Measurements from ENCODE around the gene PIP4K2A.

The PIP4K2A gene

GRCh38 chr10:22676435-22676834, 37.9 kb downstream of the PIP4K2A start:
- Histone ChIP-seq H3K27ac (ENCODE audit: low read length) (no peak overlapping the region), H3K9ac (ENCODE audit: low read length) (no peak overlapping the region), H3K9me3 (ENCODE audit: control insufficient read depth, low read depth, low read length) (no peaks in the 10 kb centered on the region), H3K4me1 (ENCODE audit: control insufficient read depth, low read depth, low read length) (peaks cover 40% of the 10 kb centered on the region), H3K27me3 (ENCODE audit: control insufficient read depth, insufficient read depth, low read length) (no peaks in the 10 kb centered on the region), H3K36me3 (ENCODE audit: control insufficient read depth, low read depth, low read length) (no peaks in the 10 kb centered on the region), H3K4me3 (ENCODE audit: low read length) (no peak overlapping the region)

GRCh38 chr10:22674573-22674930, 39.8 kb downstream of the PIP4K2A start:
- no peaks in the 10 kb centered on the region for H3K36me3 ChIP-seq (ENCODE audit: control insufficient read depth, low read depth, low read length)
- H3K9ac ChIP-seq (ENCODE audit: low read length), result no peak overlapping the region
- no peak overlapping the region for H3K27ac ChIP-seq (ENCODE audit: low read length)
- H3K4me1 ChIP-seq (ENCODE audit: control insufficient read depth, low read depth, low read length), result peaks cover 28% of the 10 kb centered on the region
- H3K27me3 ChIP-seq (ENCODE audit: control insufficient read depth, insufficient read depth, low read length), result no peaks in the 10 kb centered on the region
- no peak overlapping the region for H3K4me3 ChIP-seq (ENCODE audit: low read length)
- H3K9me3 ChIP-seq (ENCODE audit: control insufficient read depth, low read depth, low read length), result no peaks in the 10 kb centered on the region

- no peak overlapping the region for H3K4me3 ChIP-seq (ENCODE audit: low read length)
- H3K27ac ChIP-seq (ENCODE audit: low read length), result no peak overlapping the region
- peaks cover 23% of the 10 kb centered on the region for H3K4me1 ChIP-seq (ENCODE audit: control insufficient read depth, low read depth, low read length)
- H3K27me3 ChIP-seq (ENCODE audit: control insufficient read depth, insufficient read depth, low read length), result no peaks in the 10 kb centered on the region
- H3K9ac ChIP-seq (ENCODE audit: low read length), result no peak overlapping the region
- H3K9me3 ChIP-seq (ENCODE audit: control insufficient read depth, low read depth, low read length), result no peaks in the 10 kb centered on the region
- H3K36me3 ChIP-seq (ENCODE audit: control insufficient read depth, low read depth, low read length), result no peaks in the 10 kb centered on the region
Observed at GRCh38 chr10:22673785-22674572, 40.4 kb downstream of the PIP4K2A start.

- peaks cover 29% of the 10 kb centered on the region for H3K4me1 ChIP-seq (ENCODE audit: control insufficient read depth, low read depth, low read length)
- no peaks in the 10 kb centered on the region for H3K9me3 ChIP-seq (ENCODE audit: control insufficient read depth, low read depth, low read length)
- H3K4me3 ChIP-seq (ENCODE audit: low read length), result no peak overlapping the region
- H3K36me3 ChIP-seq (ENCODE audit: control insufficient read depth, low read depth, low read length), result no peaks in the 10 kb centered on the region
- no peak overlapping the region for H3K9ac ChIP-seq (ENCODE audit: low read length)
- no peaks in the 10 kb centered on the region for H3K27me3 ChIP-seq (ENCODE audit: control insufficient read depth, insufficient read depth, low read length)
- H3K27ac ChIP-seq (ENCODE audit: low read length), result no peak overlapping the region
Observed at GRCh38 chr10:22673091-22673392, 41.3 kb downstream of the PIP4K2A start.

GRCh38 chr10:22672319-22673090, 41.9 kb downstream of the PIP4K2A start:
- H3K27me3 ChIP-seq (ENCODE audit: control insufficient read depth, insufficient read depth, low read length), result no peaks in the 10 kb centered on the region
- H3K9ac ChIP-seq (ENCODE audit: low read length), result no peak overlapping the region
- no peak overlapping the region for H3K4me3 ChIP-seq (ENCODE audit: low read length)
- no peaks in the 10 kb centered on the region for H3K9me3 ChIP-seq (ENCODE audit: control insufficient read depth, low read depth, low read length)
- H3K4me1 ChIP-seq (ENCODE audit: control insufficient read depth, low read depth, low read length), result peaks cover 29% of the 10 kb centered on the region
- no peak overlapping the region for H3K27ac ChIP-seq (ENCODE audit: low read length)
- H3K36me3 ChIP-seq (ENCODE audit: control insufficient read depth, low read depth, low read length), result no peaks in the 10 kb centered on the region

GRCh38 chr10:22670788-22671187, 43.6 kb downstream of the PIP4K2A start:
- no peak overlapping the region for H3K9ac ChIP-seq (ENCODE audit: low read length)
- no peaks in the 10 kb centered on the region for H3K27me3 ChIP-seq (ENCODE audit: control insufficient read depth, insufficient read depth, low read length)
- H3K4me1 ChIP-seq (ENCODE audit: control insufficient read depth, low read depth, low read length), result peaks cover 38% of the 10 kb centered on the region
- H3K27ac ChIP-seq (ENCODE audit: low read length), result no peak overlapping the region
- no peak overlapping the region for H3K4me3 ChIP-seq (ENCODE audit: low read length)
- no peaks in the 10 kb centered on the region for H3K9me3 ChIP-seq (ENCODE audit: control insufficient read depth, low read depth, low read length)
- no peaks in the 10 kb centered on the region for H3K36me3 ChIP-seq (ENCODE audit: control insufficient read depth, low read depth, low read length)

- Histone ChIP-seq H3K4me1 (ENCODE audit: control insufficient read depth, low read depth, low read length) (peaks cover 36% of the 10 kb centered on the region), H3K4me3 (ENCODE audit: low read length) (no peak overlapping the region), H3K27me3 (ENCODE audit: control insufficient read depth, insufficient read depth, low read length) (no peaks in the 10 kb centered on the region), H3K36me3 (ENCODE audit: control insufficient read depth, low read depth, low read length) (no peaks in the 10 kb centered on the region), H3K27ac (ENCODE audit: low read length) (no peak overlapping the region), H3K9me3 (ENCODE audit: control insufficient read depth, low read depth, low read length) (no peaks in the 10 kb centered on the region), H3K9ac (ENCODE audit: low read length) (no peak overlapping the region)
Observed at GRCh38 chr10:22669163-22669711, 45.1 kb downstream of the PIP4K2A start.

- Histone ChIP-seq H3K27me3 (ENCODE audit: control insufficient read depth, insufficient read depth, low read length) (no peaks in the 10 kb centered on the region), H3K9ac (ENCODE audit: low read length) (no peak overlapping the region), H3K4me3 (ENCODE audit: low read length) (no peak overlapping the region), H3K36me3 (ENCODE audit: control insufficient read depth, low read depth, low read length) (no peaks in the 10 kb centered on the region), H3K27ac (ENCODE audit: low read length) (no peak overlapping the region), H3K4me1 (ENCODE audit: control insufficient read depth, low read depth, low read length) (peaks cover 25% of the 10 kb centered on the region), H3K9me3 (ENCODE audit: control insufficient read depth, low read depth, low read length) (no peaks in the 10 kb centered on the region)
Observed at GRCh38 chr10:22667093-22667480, 47.3 kb downstream of the PIP4K2A start.

- H3K4me1 ChIP-seq (ENCODE audit: control insufficient read depth, low read depth, low read length), result peaks cover 22% of the 10 kb centered on the region
Observed at GRCh38 chr10:22666287-22667092, 47.9 kb downstream of the PIP4K2A start.

GRCh38 chr10:22665329-22665728, 49.0 kb downstream of the PIP4K2A start:
- Histone ChIP-seq H3K27me3 (ENCODE audit: control insufficient read depth, insufficient read depth, low read length) (no peaks in the 10 kb centered on the region), H3K4me1 (ENCODE audit: control insufficient read depth, low read depth, low read length) (peaks cover 22% of the 10 kb centered on the region), H3K27ac (ENCODE audit: low read length) (no peak overlapping the region), H3K9me3 (ENCODE audit: control insufficient read depth, low read depth, low read length) (no peaks in the 10 kb centered on the region), H3K4me3 (ENCODE audit: low read length) (no peak overlapping the region), H3K9ac (ENCODE audit: low read length) (no peak overlapping the region), H3K36me3 (ENCODE audit: control insufficient read depth, low read depth, low read length) (no peaks in the 10 kb centered on the region)

More at GRCh38 chr10:22666287-22667092, 47.9 kb downstream of the PIP4K2A start:
- Histone ChIP-seq H3K27ac (ENCODE audit: low read length) (no peak overlapping the region), H3K27me3 (ENCODE audit: control insufficient read depth, insufficient read depth, low read length) (no peaks in the 10 kb centered on the region), H3K9ac (ENCODE audit: low read length) (no peak overlapping the region), H3K9me3 (ENCODE audit: control insufficient read depth, low read depth, low read length) (no peaks in the 10 kb centered on the region), H3K4me3 (ENCODE audit: low read length) (no peak overlapping the region), H3K36me3 (ENCODE audit: control insufficient read depth, low read depth, low read length) (no peaks in the 10 kb centered on the region)

GRCh38 chr10:22662733-22663330, 51.5 kb downstream of the PIP4K2A start:
- H3K36me3 ChIP-seq (ENCODE audit: control insufficient read depth, low read depth, low read length), result no peaks in the 10 kb centered on the region
- H3K4me1 ChIP-seq (ENCODE audit: control insufficient read depth, low read depth, low read length), result peaks cover 22% of the 10 kb centered on the region
- no peak overlapping the region for H3K4me3 ChIP-seq (ENCODE audit: low read length)
- no peak overlapping the region for H3K9ac ChIP-seq (ENCODE audit: low read length)
- H3K27me3 ChIP-seq (ENCODE audit: control insufficient read depth, insufficient read depth, low read length), result no peaks in the 10 kb centered on the region
- no peaks in the 10 kb centered on the region for H3K9me3 ChIP-seq (ENCODE audit: control insufficient read depth, low read depth, low read length)
- no peak overlapping the region for H3K27ac ChIP-seq (ENCODE audit: low read length)
